NB4 (cell line): ENCODE data around the gene PAGE4.

Experiments used
- DNase-seq: peaks from one replicate; pipeline ENCODE4 v3.0.0; 2010; ENCODE audit warnings: low read depth
- H3K4me3 ChIP-seq: one replicate; pipeline ENCODE4 v1.5.1; 2011; ENCODE audit warnings: mild to moderate bottlenecking, low read depth, low read length, moderate library complexity
- CTCF ChIP-seq: IDR thresholded peaks from one replicate; pipeline ENCODE4 v1.5.1; 2012; ENCODE audit warnings: low read depth, low read length
- MAX ChIP-seq: IDR thresholded peaks from 2 replicates; pipeline ENCODE4 v1.6.1; 2011; ENCODE audit warnings: low read depth, low read length
- MYC ChIP-seq: IDR thresholded peaks from 2 replicates; pipeline ENCODE4 v1.6.1; 2011; ENCODE audit warnings: low read depth, low read length
- POLR2A ChIP-seq: IDR thresholded peaks from 2 replicates; pipeline ENCODE4 v1.6.1; 2011; ENCODE audit warnings: mild to moderate bottlenecking; ENCODE audit not compliant: insufficient read length; ENCODE audit errors: extremely low read depth

PAGE4 gene

GRCh38 chrX:49844611-49845010 is 15.5 kb downstream of the PAGE4 start:
- TF ChIP-seq POLR2A (no peak), MYC (no peak), CTCF (no peak), MAX (no peak)
- DNase-seq: no peak
- H3K4me3 ChIP-seq: no peak overlapping the region

GRCh38 chrX:49845701-49846403 is 16.7 kb downstream of the PAGE4 start:
- no peak overlapping the region for H3K4me3 ChIP-seq
- TF ChIP-seq POLR2A (no peak), MYC (no peak), CTCF (no peak), MAX (no peak)
- no peak for DNase-seq

- no peak for DNase-seq
- H3K4me3 ChIP-seq: no peak overlapping the region
- no peak for TF ChIP-seq CTCF
- TF ChIP-seq POLR2A: no peak
- TF ChIP-seq MYC: no peak
- no peak for TF ChIP-seq MAX
Observed at GRCh38 chrX:49846522-49846921, 17.4 kb downstream of the PAGE4 start.

- H3K4me3 ChIP-seq: no peak overlapping the region
- TF ChIP-seq POLR2A (no peak), MYC (no peak), MAX (no peak), CTCF (no peak)
- no peak for DNase-seq
Observed at GRCh38 chrX:49848275-49848674, 19.2 kb downstream of the PAGE4 start.

DNA sequence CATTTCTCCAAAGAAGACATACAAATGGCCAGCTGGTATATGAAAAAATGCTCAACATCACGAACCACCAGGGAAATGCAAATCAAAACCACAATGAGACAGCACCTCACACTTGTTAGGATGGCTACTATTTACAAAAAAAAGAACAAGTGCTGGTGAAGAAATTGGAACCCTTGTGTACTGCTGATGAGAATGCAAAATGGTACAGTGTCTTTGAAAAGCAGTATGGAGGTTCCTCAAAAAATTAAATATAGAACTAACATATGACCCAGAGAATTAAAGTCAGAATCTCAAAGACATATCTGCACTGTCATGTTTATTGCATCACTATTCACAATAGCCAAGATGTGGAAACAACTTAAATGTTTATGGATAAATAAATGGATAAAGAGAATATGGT is 20.9 kb downstream of the PAGE4 start:
- no peak overlapping the region for H3K4me3 ChIP-seq
- TF ChIP-seq MAX (no peak), CTCF (no peak), POLR2A (no peak), MYC (no peak)
- DNase-seq: peak; percentile 3

DNA sequence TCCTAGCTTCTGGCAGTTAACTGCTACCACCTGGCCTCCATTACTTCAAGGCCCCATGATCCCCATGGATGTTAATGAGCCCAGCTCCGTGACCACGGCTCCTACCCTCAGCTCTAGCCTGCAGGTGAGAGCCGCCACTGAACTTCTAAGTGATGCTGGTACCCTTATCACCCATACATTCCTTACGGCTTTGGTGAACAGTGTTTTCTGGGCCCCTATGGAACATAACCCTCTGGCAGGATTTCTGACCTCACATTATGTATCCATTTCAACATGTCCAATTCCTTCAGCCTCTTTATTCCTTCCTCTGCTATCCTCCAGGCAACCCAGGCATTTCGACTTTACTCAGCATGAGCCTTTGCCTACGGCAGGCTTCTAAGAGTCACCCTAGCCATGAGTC is 24.6 kb downstream of the PAGE4 start:
- TF ChIP-seq CTCF (no peak), POLR2A (no peak), MAX (no peak), MYC (no peak)
- H3K4me3 ChIP-seq: no peak overlapping the region
- no peak for DNase-seq
